CD14-positive monocyte (primary cell): ENCODE data around the gene RDX. TPM values are rescaled to one million over a fixed set of nuclear protein-coding genes. Genes with fewer than 3 reads are reported as not detected.

Experiments used
- DNase-seq, 3 donors: peaks; one replicate each; pipeline ENCODE4 v3.0.0-alpha.2; 2011 to 2022
- H2AFZ ChIP-seq: 2 replicates; pipeline ENCODE4 v1.6.0; 2012; ENCODE audit warnings: mild to moderate bottlenecking, low read depth, low read length, inconsistent platforms; ENCODE audit not compliant: insufficient read depth, poor library complexity, severe bottlenecking
- H3K27ac ChIP-seq, 2 donors: 1 replicate in 1 of 2; 2 replicates in 1 of 2; pipeline ENCODE4 v1.5.1; 2012 to 2013; ENCODE audit warnings: low read length in 2 of 2, control low read depth in 1 of 2, inconsistent platforms in 1 of 2, low read depth in 1 of 2, mild to moderate bottlenecking in 1 of 2
- H3K27me3 ChIP-seq, 2 donors: one replicate each; pipeline versions ENCODE4 v1.6.0 to v1.6.1; 2011 to 2013; ENCODE audit warnings: low read length in 2 of 2; ENCODE audit not compliant: control insufficient read depth in 2 of 2, insufficient read depth in 2 of 2
- H3K36me3 ChIP-seq, 2 donors: replicated peaks in 1 of 2; 1 replicate in 1 of 2; 2 replicates in 1 of 2; pipeline versions ENCODE4 v1.5.1 to v1.6.1; 2012 to 2013; ENCODE audit warnings: low read length in 2 of 2, control low read depth in 1 of 2, inconsistent platforms in 1 of 2, mild to moderate bottlenecking in 1 of 2; ENCODE audit not compliant: insufficient read depth in 2 of 2, control insufficient read depth in 1 of 2
- H3K4me1 ChIP-seq, 2 donors: 1 replicate in 1 of 2; 2 replicates in 1 of 2; pipeline versions ENCODE4 v1.5.1 to v1.6.1; 2012 to 2013; ENCODE audit warnings: low read length in 2 of 2, control low read depth in 1 of 2, inconsistent platforms in 1 of 2, mild to moderate bottlenecking in 1 of 2, moderate library complexity in 1 of 2; ENCODE audit not compliant: insufficient read depth in 2 of 2, control insufficient read depth in 1 of 2
- H3K4me2 ChIP-seq: replicated peaks from 2 replicates; pipeline ENCODE3; 2012; ENCODE audit warnings: low read length, moderate library complexity, mild to moderate bottlenecking; ENCODE audit not compliant: poor library complexity, severe bottlenecking; ENCODE audit errors: extremely low read depth
- H3K4me3 ChIP-seq, 3 experiments: fragments of 200-600 bp in 1 of 3; sonication (generic) in 1 of 3; replicated peaks in 1 of 3; 1 replicate in 2 of 3; 2 replicates in 1 of 3; pipeline ENCODE4 v1.5.1; 2011 to 2013; ENCODE audit warnings: low read length in 3 of 3, mild to moderate bottlenecking in 3 of 3, control low read depth in 2 of 3, low read depth in 2 of 3, inconsistent platforms in 1 of 3, moderate library complexity in 1 of 3
- H3K79me2 ChIP-seq: 2 replicates; pipeline ENCODE4 v1.6.0; 2012; ENCODE audit warnings: mild to moderate bottlenecking, control low read depth, inconsistent platforms, low read length, moderate library complexity; ENCODE audit not compliant: insufficient read depth
- H3K9ac ChIP-seq: 2 replicates; pipeline ENCODE4 v1.6.0; 2017; ENCODE audit warnings: low read length, mild to moderate bottlenecking; ENCODE audit not compliant: insufficient read depth, poor library complexity, severe bottlenecking
- H3K9me3 ChIP-seq, 2 donors: replicated peaks in 1 of 2; 1 replicate in 1 of 2; 2 replicates in 1 of 2; pipeline versions ENCODE4 v1.5.1 to v1.6.1; 2012 to 2013; ENCODE audit warnings: low read length in 2 of 2, control low read depth in 1 of 2; ENCODE audit not compliant: control insufficient read depth in 1 of 2, insufficient read depth in 1 of 2
- H4K20me1 ChIP-seq: 2 replicates; pipeline ENCODE4 v1.6.0; 2012; ENCODE audit warnings: mild to moderate bottlenecking, low read length, control low read depth, moderate library complexity; ENCODE audit not compliant: insufficient read depth
- H3K27ac Mint-ChIP-seq, 7 donors: one replicate each; pipeline ENCODE4 v1.8.0; 2020; ENCODE audit warnings: mild to moderate bottlenecking in 7 of 7, mixed read lengths in 7 of 7, moderate library complexity in 6 of 7, inconsistent platforms in 2 of 7
- H3K27me3 Mint-ChIP-seq, 3 donors: one replicate each; pipeline ENCODE4 v1.8.0; 2021 to 2022; ENCODE audit warnings: low read depth in 3 of 3, mild to moderate bottlenecking in 3 of 3, mixed read lengths in 3 of 3, moderate library complexity in 3 of 3, inconsistent platforms in 1 of 3
- H3K36me3 Mint-ChIP-seq, 2 donors: one replicate each; pipeline ENCODE4 v1.8.0; 2020; ENCODE audit warnings: mixed read lengths in 2 of 2, inconsistent platforms in 1 of 2, mild to moderate bottlenecking in 1 of 2
- H3K4me1 Mint-ChIP-seq: one replicate; pipeline ENCODE4 v1.8.0; 2020; ENCODE audit warnings: mild to moderate bottlenecking, mixed read lengths
- H3K4me3 Mint-ChIP-seq, 2 donors: one replicate each; pipeline ENCODE4 v1.8.0; 2020; ENCODE audit warnings: mild to moderate bottlenecking in 2 of 2, mixed read lengths in 2 of 2, moderate library complexity in 1 of 2
- H3K9me3 Mint-ChIP-seq, 7 donors: one replicate each; pipeline ENCODE4 v1.8.0; 2020 to 2022; ENCODE audit warnings: mixed read lengths in 7 of 7, mild to moderate bottlenecking in 6 of 7, moderate library complexity in 6 of 7, inconsistent platforms in 2 of 7
- WGBS: methylation state at CpG from one replicate; pipeline ENCODE4 v1.1.5; 2013; ENCODE audit warnings: missing lambda C conversion rate; ENCODE audit not compliant: insufficient coverage; 5-methylcytosine and 5-hydroxymethylcytosine counted together
- intact Hi-C, 2 donors: fragments of 100-400 bp; cut with micrococcal nuclease; formaldehyde crosslinking; loops; one replicate each; pipeline versions ENCODE4 v1.15.0 to v1.15.1; 2023
- polyA plus RNA-seq, 3 donors: library from polyadenylated mRNA; depleted of rRNA in 1 of 3; unstranded in 2 of 3; stranded (reverse) in 1 of 3; fragments of 300-500 nt in 2 of 3; fragments of >200 nt in 1 of 3; fragmentation: Illumina TruSeq in 2 of 3; gene quantifications; 1 replicate in 2 of 3; 2 replicates in 1 of 3; pipeline ENCODE4 v1.2.3, GENCODE V29; 2012 to 2021
- TF ChIP-seq, protein P1 (sequence below): fragments of 200-600 bp; IDR thresholded peaks from one replicate; pipeline ENCODE4 v1.8.0; 2022; ENCODE audit warnings: antibody characterized with exemption, mild to moderate bottlenecking

The RDX gene
- polyA plus RNA-seq, 3 donors, result 11.9 to 22.0 (median 20.9) TPM

DNA sequence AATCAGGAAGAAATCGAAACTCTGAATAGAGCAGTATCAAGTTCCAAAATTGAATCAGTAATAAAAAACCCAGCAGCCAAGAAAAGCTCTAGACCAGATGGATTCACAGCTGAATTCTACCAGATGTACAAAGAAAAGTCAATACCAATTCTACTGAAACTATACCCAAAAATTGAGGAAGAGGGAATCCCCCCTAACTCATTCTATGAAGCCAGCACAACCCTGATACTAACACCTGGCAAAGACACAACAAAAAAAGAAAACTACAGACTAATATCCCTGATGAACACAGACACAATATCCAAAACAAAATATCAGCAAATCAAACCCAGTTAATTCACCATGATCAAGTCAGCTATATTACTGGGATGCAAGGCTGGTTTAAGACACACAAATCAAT is 105.5 kb downstream of the RDX start:
- no peaks in the 10 kb centered on the region for H3K79me2 ChIP-seq
- no peak overlapping the region for H3K27ac ChIP-seq
- no peak overlapping the region for H3K4me2 ChIP-seq

DNA sequence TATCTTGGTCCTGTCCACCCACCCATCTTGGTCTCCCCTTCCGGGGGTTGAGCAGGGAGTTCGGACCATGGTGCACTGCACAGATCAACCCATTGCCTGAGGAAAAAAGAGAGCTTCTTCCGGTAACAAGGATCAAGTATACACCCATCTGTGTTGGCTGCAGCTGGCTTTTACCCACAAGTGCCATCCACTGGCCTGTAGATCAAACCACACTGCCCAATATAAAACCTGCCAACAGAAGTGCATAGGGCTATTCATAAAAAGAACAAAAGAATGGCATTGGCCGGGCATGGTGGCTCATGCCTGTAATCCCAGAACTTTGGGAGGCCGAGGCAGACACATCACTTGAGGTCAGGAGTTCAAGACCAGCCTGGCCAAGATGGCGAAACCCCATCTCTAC is 108.7 kb downstream of the RDX start:
- 100% methylated on average over 5 of the region's 6 CpGs for WGBS
- H3K4me3 Mint-ChIP-seq, result no peak overlapping the region

More for the DNA sequence above, 105.5 kb downstream of the RDX start:
- no peaks in the 10 kb centered on the region for H3K9me3 ChIP-seq
- no peak overlapping the region for H3K4me3 Mint-ChIP-seq
- intact Hi-C loops, result no loop called here
- H3K27ac Mint-ChIP-seq, result no peak overlapping the region
- peaks cover 8% of the 10 kb centered on the region for H3K4me1 Mint-ChIP-seq
- TF ChIP-seq, protein P1, sequence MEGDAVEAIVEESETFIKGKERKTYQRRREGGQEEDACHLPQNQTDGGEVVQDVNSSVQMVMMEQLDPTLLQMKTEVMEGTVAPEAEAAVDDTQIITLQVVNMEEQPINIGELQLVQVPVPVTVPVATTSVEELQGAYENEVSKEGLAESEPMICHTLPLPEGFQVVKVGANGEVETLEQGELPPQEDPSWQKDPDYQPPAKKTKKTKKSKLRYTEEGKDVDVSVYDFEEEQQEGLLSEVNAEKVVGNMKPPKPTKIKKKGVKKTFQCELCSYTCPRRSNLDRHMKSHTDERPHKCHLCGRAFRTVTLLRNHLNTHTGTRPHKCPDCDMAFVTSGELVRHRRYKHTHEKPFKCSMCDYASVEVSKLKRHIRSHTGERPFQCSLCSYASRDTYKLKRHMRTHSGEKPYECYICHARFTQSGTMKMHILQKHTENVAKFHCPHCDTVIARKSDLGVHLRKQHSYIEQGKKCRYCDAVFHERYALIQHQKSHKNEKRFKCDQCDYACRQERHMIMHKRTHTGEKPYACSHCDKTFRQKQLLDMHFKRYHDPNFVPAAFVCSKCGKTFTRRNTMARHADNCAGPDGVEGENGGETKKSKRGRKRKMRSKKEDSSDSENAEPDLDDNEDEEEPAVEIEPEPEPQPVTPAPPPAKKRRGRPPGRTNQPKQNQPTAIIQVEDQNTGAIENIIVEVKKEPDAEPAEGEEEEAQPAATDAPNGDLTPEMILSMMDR, result no peak
- H3K27me3 Mint-ChIP-seq, result peaks cover 0 to 4% (median 0%) of the 10 kb centered on the region in 3 donors
- H3K9ac ChIP-seq, result no peak overlapping the region
- H4K20me1 ChIP-seq, result no peaks in the 10 kb centered on the region
- H2AFZ ChIP-seq, result no peak overlapping the region
- DNase-seq, result no peak
- peaks cover 0 to 5% of the 10 kb centered on the region in 2 donors for H3K4me1 ChIP-seq
- H3K36me3 ChIP-seq, result no peaks in the 10 kb centered on the region
- peaks cover 0 to 2% (median 0%) of the 10 kb centered on the region in 7 donors for H3K9me3 Mint-ChIP-seq
- no CpG with 5 or more reads among the region's 1 CpG for WGBS
- no peak overlapping the region for H3K4me3 ChIP-seq
- no peaks in the 10 kb centered on the region for H3K27me3 ChIP-seq
- H3K36me3 Mint-ChIP-seq, result no peaks in the 10 kb centered on the region

More for the DNA sequence above, 108.7 kb downstream of the RDX start:
- intact Hi-C loops, result no loop called here
- H3K27ac ChIP-seq, result no peak overlapping the region
- Mint-ChIP-seq H3K27ac (no peak overlapping the region), H3K27me3 (peaks cover 0 to 2% (median 0%) of the 10 kb centered on the region in 3 donors), H3K4me1 (peaks cover 5% of the 10 kb centered on the region), H3K9me3 (peaks cover 0 to 2% (median 0%) of the 10 kb centered on the region in 7 donors), H3K36me3 (no peaks in the 10 kb centered on the region)
- no peak overlapping the region for H2AFZ ChIP-seq
- no peak overlapping the region for H3K4me2 ChIP-seq
- no peak overlapping the region for H3K9ac ChIP-seq
- H3K36me3 ChIP-seq, result no peaks in the 10 kb centered on the region
- H4K20me1 ChIP-seq, result no peaks in the 10 kb centered on the region
- TF ChIP-seq, protein P1, result no peak
- no peak for DNase-seq
- H3K4me3 ChIP-seq, result no peak overlapping the region
- H3K79me2 ChIP-seq, result no peaks in the 10 kb centered on the region
- no peaks in the 10 kb centered on the region for H3K27me3 ChIP-seq
- H3K9me3 ChIP-seq, result no peaks in the 10 kb centered on the region
- no peaks in the 10 kb centered on the region for H3K4me1 ChIP-seq
